K562 (cell line): ENCODE results near the gene DESI1. TPM values are rescaled to one million over a fixed set of nuclear protein-coding genes. Genes with fewer than 3 reads are reported as not detected.

Experiments
- ATAC-seq: fragments of 200-7000 bp; cut with Tn5 transposase; 3 replicates; pipeline ENCODE4 v1.9.1; 2020; ENCODE audit warnings: moderate library complexity
- BruUV-seq: library from RNA; stranded (reverse); fragments of 400-500 nt; replicated peaks from 2 replicates; lab custom pipeline; 2021; lab: Mats Ljungman, UMichigan
- CTCF ChIA-PET: fragments of 300-600 bp; formaldehyde crosslinking; extraction: SDS; loops from one replicate; lab custom pipeline; 2021; ENCODE audit warnings: low intra/inter-chr PET ratio; lab: Yijun Ruan, JAX
- POLR2A ChIA-PET: fragments of 300-600, 350-650 bp; sonication (Branson Sonifier 250); formaldehyde crosslinking; extraction: SDS; loops from one replicate; lab custom pipeline; 2021; ENCODE audit warnings: antibody characterized with exemption, inconsistent platforms; lab: Yijun Ruan, JAX
- DNase-seq, 4 experiments: peaks; one replicate each; pipeline versions ENCODE4 v3.0.0 to v3.0.0-alpha.2; 2011 to 2018; ENCODE audit warnings: low spot score in 3 of 4, mixed read lengths in 3 of 4; ENCODE audit errors: extremely low read depth in 1 of 4
- FAIRE-seq: peaks from 2 replicates; lab custom pipeline; 2011; peaks lifted over from hg19 to GRCh38; lab: Jason Lieb, UNC
- H2AFZ ChIP-seq: 2 replicates; pipeline ENCODE4 v1.6.0; 2011; ENCODE audit warnings: low read depth, low read length, control low read depth, inconsistent platforms
- H3K27ac ChIP-seq: fragments of 200-600 bp; 3 replicates; pipeline ENCODE4 v1.8.0; 2011; ENCODE audit warnings: low read depth, mild to moderate bottlenecking, control low read depth, inconsistent platforms, low read length, moderate library complexity, mixed read lengths; ENCODE audit errors: extremely low read depth
- H3K27me3 ChIP-seq, 2 experiments: fragments of 300-600 bp in 1 of 2; 2 replicates in 1 of 2; 3 replicates in 1 of 2; pipeline versions ENCODE4 v1.6.0 to v1.8.0; 2011; ENCODE audit warnings: inconsistent platforms in 2 of 2, low read length in 2 of 2, mild to moderate bottlenecking in 1 of 2, mixed read lengths in 1 of 2, moderate library complexity in 1 of 2; ENCODE audit not compliant: control insufficient read depth in 2 of 2, insufficient read depth in 2 of 2
- H3K36me3 ChIP-seq: fragments of 300-600 bp; 3 replicates; pipeline ENCODE4 v1.8.0; 2011; ENCODE audit warnings: mild to moderate bottlenecking, low read length, inconsistent platforms; ENCODE audit not compliant: control insufficient read depth, insufficient read depth
- H3K4me1 ChIP-seq, 2 experiments: fragments of 200-600 bp in 1 of 2; replicated peaks in 1 of 2; 2 replicates in 1 of 2; 3 replicates in 1 of 2; pipeline versions ENCODE4 v1.5.1 to v1.8.0; 2011; ENCODE audit warnings: inconsistent platforms in 2 of 2, low read length in 2 of 2, mild to moderate bottlenecking in 1 of 2, mixed read lengths in 1 of 2, moderate library complexity in 1 of 2; ENCODE audit not compliant: control insufficient read depth in 2 of 2, insufficient read depth in 2 of 2
- H3K4me2 ChIP-seq: 2 replicates; pipeline ENCODE4 v1.6.1; 2011; ENCODE audit warnings: low read length, control low read depth, inconsistent platforms, mixed read lengths; ENCODE audit not compliant: insufficient read depth
- H3K4me3 ChIP-seq: fragments of 200-600 bp; sonication (generic), shearing (Covaris generic); 2 replicates; pipeline ENCODE4 v1.5.1; 2016; ENCODE audit warnings: control low read depth, inconsistent platforms
- H3K79me2 ChIP-seq: fragments of 200-600 bp; 3 replicates; pipeline ENCODE4 v1.8.0; 2011; ENCODE audit warnings: low read length, inconsistent platforms; ENCODE audit not compliant: control insufficient read depth, insufficient read depth
- H3K9ac ChIP-seq, 2 experiments: 2 replicates each; pipeline versions ENCODE4 v1.6.0 to v1.6.1; 2011; ENCODE audit warnings: low read depth in 2 of 2, low read length in 2 of 2, control low read depth in 1 of 2, inconsistent platforms in 1 of 2, mild to moderate bottlenecking in 1 of 2, mixed read lengths in 1 of 2; ENCODE audit not compliant: insufficient read depth in 1 of 2
- H3K9me1 ChIP-seq: one replicate; pipeline ENCODE4 v1.6.0; 2011; ENCODE audit warnings: inconsistent platforms, mild to moderate bottlenecking, low read length, moderate library complexity; ENCODE audit not compliant: control insufficient read depth, insufficient read depth
- H3K9me3 ChIP-seq: replicated peaks from 2 replicates; pipeline ENCODE4 v1.5.1; 2011; ENCODE audit warnings: low read depth, low read length, inconsistent platforms; ENCODE audit not compliant: control insufficient read depth, insufficient read depth
- H4K20me1 ChIP-seq: replicated peaks from 2 replicates; pipeline ENCODE4 v1.6.1; 2011; ENCODE audit warnings: low read length, inconsistent platforms, mixed read lengths; ENCODE audit not compliant: control insufficient read depth, insufficient read depth
- BRD9 ChIP-seq: fragments of 450-650 bp; IDR thresholded peaks from 2 replicates; pipeline ENCODE4 v1.6.1; 2018; ENCODE audit warnings: low read depth; ENCODE audit not compliant: partially characterized antibody
- CAMTA2 ChIP-seq: fragments of 250-450 bp; sonication (Bioruptor Pico); conservative IDR thresholded peaks from 2 replicates; pipeline ENCODE4 v1.5.1; 2022
- CC2D1A ChIP-seq: fragments of 450-650 bp; IDR thresholded peaks from 2 replicates; pipeline ENCODE4 v1.6.1; 2017; ENCODE audit warnings: mild to moderate bottlenecking
- COPS2 ChIP-seq: fragments of 450-650 bp; conservative IDR thresholded peaks from 2 replicates; pipeline ENCODE4 v1.6.1; 2016; ENCODE audit warnings: mild to moderate bottlenecking, moderate library complexity
- DEAF1 ChIP-seq: fragments of 450-650 bp; formaldehyde crosslinking; IDR thresholded peaks from 2 replicates; pipeline ENCODE4 v1.4.0; 2020; ENCODE audit warnings: mild to moderate bottlenecking, moderate library complexity
- FOXO4 ChIP-seq: fragments of 450-650 bp; formaldehyde crosslinking; IDR thresholded peaks from 2 replicates; pipeline ENCODE4 v1.4.0; 2020; ENCODE audit warnings: mild to moderate bottlenecking, moderate library complexity
- FUS ChIP-seq: fragments of 200-400 bp; formaldehyde crosslinking; optimal IDR thresholded peaks from 2 replicates; pipeline ENCODE3; 2017; ENCODE audit warnings: low read depth, low read length
- GTF2F1 ChIP-seq: IDR thresholded peaks from 2 replicates; pipeline ENCODE4 v1.6.1; 2011; ENCODE audit warnings: low read depth, low read length, improper control_type of control experiment
- IFI16 ChIP-seq: fragments of 250-450 bp; sonication (Bioruptor Pico); IDR thresholded peaks from 2 replicates; pipeline ENCODE4 v2.1.2; 2022; ENCODE audit warnings: mild to moderate bottlenecking, inconsistent platforms
- KAT2B ChIP-seq: IDR thresholded peaks from one replicate; pipeline ENCODE4 v1.6.1; 2012; ENCODE audit warnings: low read depth, mild to moderate bottlenecking, control low read depth, inconsistent platforms, low read length, moderate library complexity
- KLF1 ChIP-seq: fragments of 450-650 bp; IDR thresholded peaks from 2 replicates; pipeline ENCODE4 v1.6.1; 2016; ENCODE audit warnings: missing genetic modification characterization, missing compliant biosample characterization
- SMAD1 ChIP-seq: fragments of 150-350 bp; IDR thresholded peaks from 2 replicates; pipeline ENCODE4 v1.6.1; 2014; ENCODE audit warnings: low read length, low read depth; ENCODE audit not compliant: partially characterized antibody
- TCFL5 ChIP-seq: fragments of 250-450 bp; sonication (Bioruptor Pico); conservative IDR thresholded peaks from 2 replicates; pipeline ENCODE4 v1.6.1; 2021; ENCODE audit warnings: mild to moderate bottlenecking, moderate library complexity, matching md5 sums
- THAP12 ChIP-seq: fragments of 250-450 bp; sonication (Bioruptor Pico); IDR thresholded peaks from 2 replicates; pipeline ENCODE4 v1.9.0; 2021; ENCODE audit warnings: mild to moderate bottlenecking, inconsistent platforms
- ZNF274 ChIP-seq: IDR thresholded peaks from 2 replicates; pipeline ENCODE4 v1.6.1; 2011; ENCODE audit warnings: low read depth, mild to moderate bottlenecking, low read length, moderate library complexity, borderline replicate concordance
- WGBS: fragments of 100-300 bp; shearing (Covaris generic); methylation state at CpG from one replicate; pipeline ENCODE4 v1.1.6; 2016; ENCODE audit warnings: low coverage, mixed read lengths; ENCODE audit not compliant: insufficient coverage; ENCODE audit errors: missing lambda C conversion rate; 5-methylcytosine and 5-hydroxymethylcytosine counted together
- in situ Hi-C: fragments of 300-500 bp; cut with MboI; formaldehyde crosslinking; loops from 4 replicates; pipeline ENCODE4 v1.15.0; 2018; ENCODE audit warnings: inconsistent platforms, mixed read lengths
- intact Hi-C: fragments of 100-400 bp; cut with micrococcal nuclease; formaldehyde crosslinking; loops from 2 replicates; pipeline ENCODE4 v1.14.2; 2022
- polyA plus RNA-seq, 8 experiments: library from polyadenylated mRNA; depleted of rRNA in 4 of 8; stranded (reverse) in 5 of 8; unstranded in 3 of 8; fragments of >200 nt; fragmentation: Nextera tagmentation in 2 of 8; fragmentation: Illumina TruSeq in 1 of 8; extraction: Ambion mirVana in 2 of 8; extraction: Trizol in 1 of 8; gene quantifications; 2 replicates each; pipeline versions ENCODE4 v1.2.1 to v1.2.3, GENCODE V29; 2011 to 2014; ENCODE audit warnings: inconsistent platforms in 1 of 8, missing spikeins in 1 of 8
- total RNA-seq, 7 experiments: library from RNA; depleted of rRNA in 6 of 7; stranded (reverse); fragments of >200 nt in 6 of 7; fragmentation: Illumina TruSeq in 2 of 7; extraction: Trizol in 2 of 7; gene quantifications; 2 replicates each; pipeline versions ENCODE4 v1.2.1 to v1.2.3, GENCODE V29; 2011 to 2021; ENCODE audit warnings: low replicate concordance in 1 of 7

Gene DESI1
- total and polyA plus RNA-seq, 9 of the 15 experiments (the other 6 are each of a cell fraction or from before 2014, with no cell fraction given), result 7.2 to 45.9 (median 29.8) TPM

- Histone ChIP-seq H3K9me1 (no peaks in the 10 kb centered on the region), H2AFZ (no peak overlapping the region), H3K4me2 (no peak overlapping the region), H3K36me3 (peaks cover 86% of the 10 kb centered on the region), H3K9me3 (no peaks in the 10 kb centered on the region), H3K27me3 (no peaks in the 10 kb centered on the region), H3K4me3 (no peak overlapping the region), H3K79me2 (peaks cover 8% of the 10 kb centered on the region), H3K27ac (no peak overlapping the region), H3K4me1 (no peaks in the 10 kb centered on the region; a peak in 1 of 5 replicates), H3K9ac (no peak overlapping the region), H4K20me1 (no peaks in the 10 kb centered on the region)
- no peak for ATAC-seq
- in situ Hi-C loops (no loop called here), intact Hi-C loops (no loop called here)
- POLR2A ChIA-PET, result interaction anchor here (0.6 to 1.4 kb wide), 3 partner anchors 9 to 375 kb away, joined by 3 to 4 read pairs (median 3); no protein-coding TSS in a partner anchor
- CTCF ChIA-PET, result no interaction called here
- BruUV-seq, result no TSS peak
- TF ChIP-seq COPS2, result no peak
- TF ChIP-seq FUS, result no peak
- TF ChIP-seq CC2D1A, result no peak
- TF ChIP-seq KLF1 (tag), result no peak
- no peak for TF ChIP-seq TCFL5
- no peak for TF ChIP-seq FOXO4 (CRISPR knock-in tag)
- no peak for TF ChIP-seq KAT2B
- no peak for TF ChIP-seq ZNF274
- TF ChIP-seq DEAF1 (CRISPR knock-in tag), result no peak
- TF ChIP-seq GTF2F1, result no peak
- no peak for TF ChIP-seq THAP12 (CRISPR knock-in tag)
- no peak for TF ChIP-seq SMAD1
- TF ChIP-seq CAMTA2, result no peak
- TF ChIP-seq BRD9, result no peak
- no peak for TF ChIP-seq IFI16 (CRISPR knock-in tag)
- FAIRE-seq, result no peak
- WGBS, result 93% methylated on average over 5 of the region's 5 CpGs
- DNase-seq, result no peak
Measured at GRCh38 chr22:41638124-41638523, 17.3 kb upstream of the DESI1 start.
